NCI-H2107 (cell line): Measurements from ENCODE around the gene YPEL3.
A peak's percentile ranks its signal among the peaks of the same experiment; 100 is the strongest.

Experiments
- DNase-seq: peaks from one replicate; lab custom pipeline; 2025; lab: John Stamatoyannopoulos, UW

Gene YPEL3

GRCh38 chr16:30068750-30069610, 27.0 kb downstream of the YPEL3 start:
- no peak for DNase-seq

GRCh38 chr16:30068333-30068732, 27.7 kb downstream of the YPEL3 start:
- no peak for DNase-seq

- no peak for DNase-seq
These were observed 28.5 kb downstream of the YPEL3 start for GRCh38 chr16:30067584-30067916.

GRCh38 chr16:30066761-30067583, 29.0 kb downstream of the YPEL3 start:
- no peak for DNase-seq

GRCh38 chr16:30065943-30066760, 29.9 kb downstream of the YPEL3 start:
- no peak for DNase-seq

- peak; percentile 96 for DNase-seq
These were observed 30.7 kb downstream of the YPEL3 start, which contains the start of gene ALDOA for GRCh38 chr16:30065102-30065942. Gene ALDOA, plus strand, starts transcription at chr16:30065760. Its CDS starts 1,138 bp downstream, at chr16:30066898.

GRCh38 chr16:30064729-30065101, 31.3 kb downstream of the YPEL3 start:
- DNase-seq = no peak

- DNase-seq = peak; percentile 51
These were observed 31.9 kb downstream of the YPEL3 start for GRCh38 chr16:30063893-30064728.

GRCh38 chr16:30063278-30063892, 32.6 kb downstream of the YPEL3 start:
- DNase-seq = no peak

- DNase-seq = no peak
These were observed 35.0 kb downstream of the YPEL3 start for GRCh38 chr16:30060836-30061554.

- DNase-seq = no peak
These were observed 35.7 kb downstream of the YPEL3 start for GRCh38 chr16:30060346-30060745.

- no peak for DNase-seq
These were observed 41.0 kb downstream of the YPEL3 start for GRCh38 chr16:30054959-30055553.

- DNase-seq = no peak
These were observed 41.6 kb downstream of the YPEL3 start for GRCh38 chr16:30054451-30054850.

GRCh38 chr16:30053376-30054015, 42.5 kb downstream of the YPEL3 start:
- no peak for DNase-seq

GRCh38 chr16:30052671-30053372, 43.2 kb downstream of the YPEL3 start:
- peak; percentile 81 for DNase-seq

GRCh38 chr16:30051518-30051917, 44.5 kb downstream of the YPEL3 start:
- DNase-seq = no peak

- DNase-seq = no peak
These were observed 46.1 kb downstream of the YPEL3 start for GRCh38 chr16:30049871-30050270.

- DNase-seq = no peak
These were observed 49.4 kb downstream of the YPEL3 start for GRCh38 chr16:30046588-30046987.
